ENCODE results near the gene NR4A3. TPM values are rescaled to one million over a fixed set of nuclear protein-coding genes. Genes with fewer than 3 reads are reported as not detected.

NR4A3 gene
- polyA plus RNA-seq, 1 of the 3 experiments (the other 2 are of a cell fraction) = 1.3 TPM

DNA sequence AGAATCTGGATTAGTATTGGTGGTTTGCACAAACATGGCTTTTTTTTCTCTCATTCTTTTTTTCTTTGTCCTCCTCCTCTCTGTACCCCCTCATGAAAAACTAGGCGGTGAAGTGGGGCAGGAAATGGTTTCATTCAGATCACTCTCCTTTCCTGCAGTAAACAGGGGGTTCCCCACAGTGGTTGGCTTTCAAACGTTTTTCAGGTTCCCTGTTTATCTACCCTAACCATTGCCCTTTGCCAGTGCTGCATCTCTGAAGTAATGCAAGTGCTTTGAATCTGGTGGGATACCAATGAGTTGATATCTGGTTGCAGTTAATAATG is 29.8 kb downstream of the NR4A3 start:
- H3K27ac ChIP-seq (ENCODE audit: low read depth in 2 of 2, low read length in 1 of 2) = no peak overlapping the region; a peak in 1 of 4 replicates
- no peaks in the 10 kb centered on the region for H3K9me3 ChIP-seq
- no peak overlapping the region for H2AFZ ChIP-seq (ENCODE audit: low read depth)
- H3K4me1 ChIP-seq (ENCODE audit: control insufficient read depth in 1 of 2, insufficient read depth in 2 of 2, low read depth in 1 of 2, low read length in 1 of 2) = 0 out of 4 replicates have a peak, but pooled peaks cover 0 to 5% of the 10 kb centered on the region in 2 experiments
- H3K4me2 ChIP-seq = no peak overlapping the region
- no peaks in the 10 kb centered on the region for H3K79me2 ChIP-seq (ENCODE audit: insufficient read depth)
- H3K36me3 ChIP-seq (replicated peaks in 1 of 2; ENCODE audit: control insufficient read depth in 1 of 2, insufficient read depth in 2 of 2, low read length in 1 of 2) = no peaks in the 10 kb centered on the region
- 46% methylated on average over 2 of the region's 2 CpGs for WGBS (ENCODE audit: low lambda C conversion rate)
- CTCF ChIA-PET = interaction anchor here (1.8 kb wide), 1 partner anchor 15 kb away, joined by 3 read pairs; no protein-coding TSS in a partner anchor
- no peaks in the 10 kb centered on the region for H3F3A ChIP-seq (replicated peaks; ENCODE audit: insufficient read depth)
- no peaks in the 10 kb centered on the region for H4K20me1 ChIP-seq (ENCODE audit: insufficient read depth)
- H3K9me2 ChIP-seq = no peaks in the 10 kb centered on the region
- POLR2A ChIA-PET = no interaction called here
- H3K27me3 ChIP-seq (ENCODE audit: insufficient read depth) = no peaks in the 10 kb centered on the region
- no peak for DNase-seq
- no peak overlapping the region for H3K9ac ChIP-seq
- TF ChIP-seq, protein P1, sequence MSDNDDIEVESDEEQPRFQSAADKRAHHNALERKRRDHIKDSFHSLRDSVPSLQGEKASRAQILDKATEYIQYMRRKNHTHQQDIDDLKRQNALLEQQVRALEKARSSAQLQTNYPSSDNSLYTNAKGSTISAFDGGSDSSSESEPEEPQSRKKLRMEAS (IDR thresholded peaks at IDR 0.05; ENCODE audit: low read depth) = no peak
- TF ChIP-seq SMC3 (IDR thresholded peaks at IDR 0.05; ENCODE audit: low read depth, low read length) = no peak
- no peak for TF ChIP-seq TCF12 (IDR thresholded peaks at IDR 0.05)
- TF ChIP-seq EP300 (IDR thresholded peaks at IDR 0.05; ENCODE audit: borderline replicate concordance in 1 of 2, low read depth in 1 of 2, low read length in 1 of 2) = no peak
- TF ChIP-seq GABPA (IDR thresholded peaks at IDR 0.05; ENCODE audit: low read depth) = no peak
- TF ChIP-seq, protein P2, sequence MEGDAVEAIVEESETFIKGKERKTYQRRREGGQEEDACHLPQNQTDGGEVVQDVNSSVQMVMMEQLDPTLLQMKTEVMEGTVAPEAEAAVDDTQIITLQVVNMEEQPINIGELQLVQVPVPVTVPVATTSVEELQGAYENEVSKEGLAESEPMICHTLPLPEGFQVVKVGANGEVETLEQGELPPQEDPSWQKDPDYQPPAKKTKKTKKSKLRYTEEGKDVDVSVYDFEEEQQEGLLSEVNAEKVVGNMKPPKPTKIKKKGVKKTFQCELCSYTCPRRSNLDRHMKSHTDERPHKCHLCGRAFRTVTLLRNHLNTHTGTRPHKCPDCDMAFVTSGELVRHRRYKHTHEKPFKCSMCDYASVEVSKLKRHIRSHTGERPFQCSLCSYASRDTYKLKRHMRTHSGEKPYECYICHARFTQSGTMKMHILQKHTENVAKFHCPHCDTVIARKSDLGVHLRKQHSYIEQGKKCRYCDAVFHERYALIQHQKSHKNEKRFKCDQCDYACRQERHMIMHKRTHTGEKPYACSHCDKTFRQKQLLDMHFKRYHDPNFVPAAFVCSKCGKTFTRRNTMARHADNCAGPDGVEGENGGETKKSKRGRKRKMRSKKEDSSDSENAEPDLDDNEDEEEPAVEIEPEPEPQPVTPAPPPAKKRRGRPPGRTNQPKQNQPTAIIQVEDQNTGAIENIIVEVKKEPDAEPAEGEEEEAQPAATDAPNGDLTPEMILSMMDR (IDR thresholded peaks at IDR 0.05) = no peak
- no peak for TF ChIP-seq POLR2AphosphoS5 (IDR thresholded peaks at IDR 0.05; ENCODE audit: low read depth, low read length)
- TF ChIP-seq EZH2phosphoT487 (IDR thresholded peaks at IDR 0.05; ENCODE audit: borderline replicate concordance, low read depth) = no peak
- no peak for TF ChIP-seq RCOR1 (IDR thresholded peaks at IDR 0.05; ENCODE audit: low read length)
- TF ChIP-seq NFIC (IDR thresholded peaks at IDR 0.05; ENCODE audit: borderline replicate concordance) = no peak
- TF ChIP-seq CHD2 (IDR thresholded peaks at IDR 0.05; ENCODE audit: low read length, partially characterized antibody) = no peak
- no peak for TF ChIP-seq YY1 (IDR thresholded peaks at IDR 0.05; ENCODE audit: low read depth)
- no peak for TF ChIP-seq RAD21 (IDR thresholded peaks at IDR 0.05; ENCODE audit: low read length)
- TF ChIP-seq NRF1 (IDR thresholded peaks at IDR 0.05; ENCODE audit: low read depth, low read length) = no peak
- no peak for TF ChIP-seq SIN3A (IDR thresholded peaks at IDR 0.05; ENCODE audit: borderline replicate concordance, low read depth, low read length)
- H3K4me3 ChIP-seq (ENCODE audit: low read depth in 2 of 2, low read length in 1 of 2) = no peak overlapping the region

DNA sequence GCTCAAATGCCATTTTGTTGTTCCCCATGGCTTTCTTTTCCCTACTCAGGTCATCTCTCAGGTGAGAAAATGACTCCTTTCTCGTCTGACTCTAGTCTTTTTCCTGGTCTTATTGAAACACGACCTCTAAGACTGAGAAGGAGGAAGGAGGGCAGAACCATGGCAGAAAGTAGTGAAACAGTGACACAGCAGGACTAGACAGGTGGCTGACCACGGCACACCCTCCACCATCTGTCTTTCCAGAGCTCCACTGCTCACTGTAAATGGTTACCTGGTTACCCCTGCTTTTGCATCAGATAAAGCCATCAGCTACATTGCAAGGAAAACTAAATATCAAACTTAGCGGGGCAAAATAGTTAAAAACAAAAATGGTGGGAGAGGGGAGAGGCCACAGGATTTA is 30.9 kb downstream of the NR4A3 start:
- TF ChIP-seq, protein P3, sequence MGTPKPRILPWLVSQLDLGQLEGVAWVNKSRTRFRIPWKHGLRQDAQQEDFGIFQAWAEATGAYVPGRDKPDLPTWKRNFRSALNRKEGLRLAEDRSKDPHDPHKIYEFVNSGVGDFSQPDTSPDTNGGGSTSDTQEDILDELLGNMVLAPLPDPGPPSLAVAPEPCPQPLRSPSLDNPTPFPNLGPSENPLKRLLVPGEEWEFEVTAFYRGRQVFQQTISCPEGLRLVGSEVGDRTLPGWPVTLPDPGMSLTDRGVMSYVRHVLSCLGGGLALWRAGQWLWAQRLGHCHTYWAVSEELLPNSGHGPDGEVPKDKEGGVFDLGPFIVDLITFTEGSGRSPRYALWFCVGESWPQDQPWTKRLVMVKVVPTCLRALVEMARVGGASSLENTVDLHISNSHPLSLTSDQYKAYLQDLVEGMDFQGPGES (IDR thresholded peaks at IDR 0.05; ENCODE audit: low read depth, low read length) = no peak
- TF ChIP-seq TCF12 (IDR thresholded peaks at IDR 0.05) (no peak), JUND (IDR thresholded peaks at IDR 0.05) (no peak), POLR2AphosphoS5 (IDR thresholded peaks at IDR 0.05; ENCODE audit: low read depth, low read length) (no peak), YY1 (IDR thresholded peaks at IDR 0.05; ENCODE audit: low read depth) (no peak), TEAD4 (IDR thresholded peaks at IDR 0.05; ENCODE audit: borderline replicate concordance, insufficient read depth) (no peak), FOSL2 (IDR thresholded peaks at IDR 0.05; ENCODE audit: borderline replicate concordance, low read depth) (no peak), EP300 (IDR thresholded peaks at IDR 0.05; ENCODE audit: borderline replicate concordance in 1 of 2, low read depth in 1 of 2, low read length in 1 of 2) (no peak), CHD2 (IDR thresholded peaks at IDR 0.05; ENCODE audit: low read length, partially characterized antibody) (no peak), GATA2 (CRISPR knock-in tag; IDR thresholded peaks at IDR 0.05) (no peak), FOXJ3 (CRISPR knock-in tag; IDR thresholded peaks at IDR 0.05) (no peak)
- TF ChIP-seq, protein P2 (IDR thresholded peaks at IDR 0.05) = no peak
- TF ChIP-seq, protein P4, sequence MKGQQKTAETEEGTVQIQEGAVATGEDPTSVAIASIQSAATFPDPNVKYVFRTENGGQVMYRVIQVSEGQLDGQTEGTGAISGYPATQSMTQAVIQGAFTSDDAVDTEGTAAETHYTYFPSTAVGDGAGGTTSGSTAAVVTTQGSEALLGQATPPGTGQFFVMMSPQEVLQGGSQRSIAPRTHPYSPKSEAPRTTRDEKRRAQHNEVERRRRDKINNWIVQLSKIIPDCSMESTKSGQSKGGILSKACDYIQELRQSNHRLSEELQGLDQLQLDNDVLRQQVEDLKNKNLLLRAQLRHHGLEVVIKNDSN (IDR thresholded peaks at IDR 0.05; ENCODE audit: borderline replicate concordance, low read depth) = no peak
- no peak overlapping the region for H3K4me3 ChIP-seq (ENCODE audit: low read depth in 2 of 2, low read length in 1 of 2)
- CTCF ChIA-PET = no interaction called here
- H3K27me3 ChIP-seq (ENCODE audit: insufficient read depth) = no peaks in the 10 kb centered on the region
- no peak overlapping the region for H3K4me2 ChIP-seq
- no peak for DNase-seq
- no peaks in the 10 kb centered on the region for H3K9me2 ChIP-seq
- no peak overlapping the region for H3K9ac ChIP-seq
- 0 out of 4 replicates have a peak, but pooled peaks cover 0 to 5% of the 10 kb centered on the region in 2 experiments for H3K4me1 ChIP-seq (ENCODE audit: control insufficient read depth in 1 of 2, insufficient read depth in 2 of 2, low read depth in 1 of 2, low read length in 1 of 2)
- H3F3A ChIP-seq (replicated peaks; ENCODE audit: insufficient read depth) = no peaks in the 10 kb centered on the region
- no peaks in the 10 kb centered on the region for H3K9me3 ChIP-seq
- no peaks in the 10 kb centered on the region for H4K20me1 ChIP-seq (ENCODE audit: insufficient read depth)
- no peaks in the 10 kb centered on the region for H3K36me3 ChIP-seq (replicated peaks in 1 of 2; ENCODE audit: control insufficient read depth in 1 of 2, insufficient read depth in 2 of 2, low read length in 1 of 2)
- H2AFZ ChIP-seq (ENCODE audit: low read depth) = no peak overlapping the region
- 75% methylated on average over 4 of the region's 4 CpGs for WGBS (ENCODE audit: low lambda C conversion rate)
- no peaks in the 10 kb centered on the region for H3K79me2 ChIP-seq (ENCODE audit: insufficient read depth)
- H3K27ac ChIP-seq (ENCODE audit: low read depth in 2 of 2, low read length in 1 of 2) = no peak overlapping the region
- POLR2A ChIA-PET = no interaction called here
